ENCODE results near the gene USP32.

USP32 gene

DNA sequence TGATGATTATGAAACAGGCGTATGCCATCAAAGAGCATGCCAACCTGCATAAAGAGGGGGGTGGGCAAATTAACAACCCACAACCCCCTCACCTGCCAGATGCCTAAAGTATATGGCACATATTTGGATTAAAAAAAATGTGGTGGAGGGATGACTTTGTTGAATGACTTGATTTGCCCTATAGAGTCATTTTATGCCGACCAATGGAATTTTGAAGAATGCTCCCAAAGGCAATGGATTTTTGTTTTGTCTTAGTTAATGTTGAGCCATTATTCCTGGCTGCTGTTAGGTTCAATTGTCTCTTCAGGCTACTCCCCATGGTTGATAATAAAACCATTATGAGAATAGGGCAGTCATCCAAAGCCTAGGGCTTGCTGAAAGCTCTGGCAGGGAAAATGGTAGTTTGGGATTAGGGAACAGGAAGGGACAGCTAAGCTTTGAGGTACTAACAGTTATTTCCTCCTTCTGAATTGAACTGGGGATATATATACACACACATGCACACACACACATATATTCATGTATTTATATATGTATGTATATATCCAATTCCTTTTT, 24.5 kb upstream of the USP32 start:
- DNase-seq (ENCODE audit: low read depth), result no peak
- H3K4me3 ChIP-seq (ENCODE audit: low read depth, low read length), result no peak overlapping the region
- TF ChIP-seq, protein P1, sequence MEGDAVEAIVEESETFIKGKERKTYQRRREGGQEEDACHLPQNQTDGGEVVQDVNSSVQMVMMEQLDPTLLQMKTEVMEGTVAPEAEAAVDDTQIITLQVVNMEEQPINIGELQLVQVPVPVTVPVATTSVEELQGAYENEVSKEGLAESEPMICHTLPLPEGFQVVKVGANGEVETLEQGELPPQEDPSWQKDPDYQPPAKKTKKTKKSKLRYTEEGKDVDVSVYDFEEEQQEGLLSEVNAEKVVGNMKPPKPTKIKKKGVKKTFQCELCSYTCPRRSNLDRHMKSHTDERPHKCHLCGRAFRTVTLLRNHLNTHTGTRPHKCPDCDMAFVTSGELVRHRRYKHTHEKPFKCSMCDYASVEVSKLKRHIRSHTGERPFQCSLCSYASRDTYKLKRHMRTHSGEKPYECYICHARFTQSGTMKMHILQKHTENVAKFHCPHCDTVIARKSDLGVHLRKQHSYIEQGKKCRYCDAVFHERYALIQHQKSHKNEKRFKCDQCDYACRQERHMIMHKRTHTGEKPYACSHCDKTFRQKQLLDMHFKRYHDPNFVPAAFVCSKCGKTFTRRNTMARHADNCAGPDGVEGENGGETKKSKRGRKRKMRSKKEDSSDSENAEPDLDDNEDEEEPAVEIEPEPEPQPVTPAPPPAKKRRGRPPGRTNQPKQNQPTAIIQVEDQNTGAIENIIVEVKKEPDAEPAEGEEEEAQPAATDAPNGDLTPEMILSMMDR (IDR thresholded peaks at IDR 0.05; ENCODE audit: control insufficient read depth, extremely low read depth, insufficient read depth), result no peak

- TF ChIP-seq, protein P1 (IDR thresholded peaks at IDR 0.05; ENCODE audit: control insufficient read depth, extremely low read depth, insufficient read depth), result no peak
- no peak for DNase-seq (ENCODE audit: low read depth)
- no peak overlapping the region for H3K4me3 ChIP-seq (ENCODE audit: low read depth, low read length)
Observed at GRCh38 chr17:60415146-60415545, 23.2 kb upstream of the USP32 start.

GRCh38 chr17:60412701-60413100, 20.8 kb upstream of the USP32 start:
- DNase-seq (ENCODE audit: low read depth), result no peak
- no peak overlapping the region for H3K4me3 ChIP-seq (ENCODE audit: low read depth, low read length)
- TF ChIP-seq, protein P1 (IDR thresholded peaks at IDR 0.05; ENCODE audit: control insufficient read depth, extremely low read depth, insufficient read depth), result no peak

GRCh38 chr17:60410001-60410400, 18.1 kb upstream of the USP32 start:
- no peak overlapping the region for H3K4me3 ChIP-seq (ENCODE audit: low read depth, low read length)
- DNase-seq (ENCODE audit: low read depth), result no peak
- TF ChIP-seq, protein P1 (IDR thresholded peaks at IDR 0.05; ENCODE audit: control insufficient read depth, extremely low read depth, insufficient read depth), result no peak

DNA sequence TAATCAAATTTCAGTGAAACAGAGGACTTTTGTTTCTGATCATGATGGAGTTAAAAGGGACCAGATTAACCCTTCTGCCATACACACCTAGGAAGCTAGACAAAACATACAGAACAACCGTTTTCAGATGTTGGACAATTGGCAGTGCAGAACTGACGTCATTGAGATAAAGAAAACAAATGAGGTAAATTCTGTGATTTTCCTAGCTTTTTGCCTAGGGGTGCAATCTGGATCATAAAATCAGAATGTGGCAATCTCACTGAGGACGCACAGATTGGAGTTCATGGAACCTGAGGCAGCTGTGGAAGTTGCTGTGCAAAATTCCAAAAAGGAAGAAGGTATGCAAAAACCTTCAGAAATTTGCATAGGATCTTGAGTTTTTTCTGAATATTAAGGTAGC, 15.0 kb upstream of the USP32 start:
- DNase-seq (ENCODE audit: low read depth), result no peak
- TF ChIP-seq, protein P1 (IDR thresholded peaks at IDR 0.05; ENCODE audit: control insufficient read depth, extremely low read depth, insufficient read depth), result no peak
- no peak overlapping the region for H3K4me3 ChIP-seq (ENCODE audit: low read depth, low read length)

GRCh38 chr17:60403962-60404361, 12.0 kb upstream of the USP32 start:
- no peak overlapping the region for H3K4me3 ChIP-seq (ENCODE audit: low read depth, low read length)
- DNase-seq (ENCODE audit: low read depth), result no peak
- TF ChIP-seq, protein P1 (IDR thresholded peaks at IDR 0.05; ENCODE audit: control insufficient read depth, extremely low read depth, insufficient read depth), result no peak

GRCh38 chr17:60403523-60403810, 11.5 kb upstream of the USP32 start:
- H3K4me3 ChIP-seq (ENCODE audit: low read depth, low read length), result no peak overlapping the region
- no peak for DNase-seq (ENCODE audit: low read depth)
- TF ChIP-seq, protein P1 (IDR thresholded peaks at IDR 0.05; ENCODE audit: control insufficient read depth, extremely low read depth, insufficient read depth), result no peak
